Measurements from ENCODE around the gene NCBP2L. TPM values are rescaled to one million over a fixed set of nuclear protein-coding genes. Genes with fewer than 3 reads are reported as not detected.

Gene NCBP2L
- total RNA-seq, 1 donor from 2014 or later: not detected

DNA sequence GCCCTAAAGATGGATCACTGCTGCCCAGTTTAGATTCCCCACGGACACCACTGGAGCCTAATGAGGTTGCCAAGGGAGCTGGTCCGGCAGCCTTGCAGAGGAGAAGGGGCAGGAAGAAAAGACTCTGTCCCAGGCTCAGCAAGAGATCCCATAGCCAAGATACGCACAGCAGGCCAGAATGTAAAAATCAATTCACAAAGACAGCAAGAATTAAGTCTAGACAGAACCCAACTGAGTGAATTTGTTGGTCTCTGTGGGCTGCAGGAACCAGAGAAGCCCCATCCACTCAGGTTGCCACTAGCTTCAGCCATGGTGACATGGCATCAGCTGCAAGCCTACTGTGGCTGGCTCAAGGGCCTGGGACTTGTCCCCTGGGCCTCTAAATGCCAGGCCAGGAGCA, 24.8 kb upstream of the NCBP2L start:
- no peak for DNase-seq (ENCODE audit: low spot score)

DNA sequence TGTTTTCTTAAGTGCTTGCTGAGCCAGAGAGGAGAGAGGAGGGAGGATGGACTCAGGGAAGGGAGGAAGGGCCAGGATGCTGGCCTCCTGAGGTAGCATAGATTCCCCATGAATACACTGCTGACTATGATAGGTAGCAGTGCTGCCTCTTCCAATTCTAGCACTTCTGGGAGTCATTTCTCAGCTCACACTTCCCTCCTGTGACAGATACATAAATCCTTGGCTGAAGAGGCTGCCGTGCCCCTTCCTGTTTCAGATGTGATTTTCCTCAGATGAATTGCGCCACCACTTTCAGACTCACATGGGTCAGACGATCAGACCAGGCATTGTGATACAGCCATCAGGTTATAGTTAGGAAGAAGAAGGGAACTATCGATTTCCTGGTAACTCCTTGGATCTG, 24.3 kb upstream of the NCBP2L start:
- no peak for DNase-seq (ENCODE audit: low spot score)

DNA sequence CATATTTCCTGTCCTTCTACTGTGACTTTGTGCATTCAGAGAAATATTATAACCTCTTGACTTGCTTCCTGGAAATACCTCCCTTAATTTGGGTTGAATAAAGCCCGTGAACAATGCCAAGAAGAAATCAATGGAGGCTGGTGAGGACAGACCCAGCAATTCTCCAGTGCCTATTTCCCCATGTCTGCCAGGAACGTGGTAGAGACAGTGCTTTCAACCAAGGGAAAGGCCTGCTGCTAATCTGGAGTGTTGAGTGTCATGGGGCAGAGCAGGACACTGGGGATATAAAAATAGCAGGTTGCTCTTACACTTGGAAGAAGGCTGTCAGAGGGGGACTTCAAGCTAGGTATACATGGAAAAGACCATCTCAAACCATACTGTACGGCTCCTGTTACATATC, 21.8 kb upstream of the NCBP2L start:
- no peak for DNase-seq (ENCODE audit: low spot score)

DNA sequence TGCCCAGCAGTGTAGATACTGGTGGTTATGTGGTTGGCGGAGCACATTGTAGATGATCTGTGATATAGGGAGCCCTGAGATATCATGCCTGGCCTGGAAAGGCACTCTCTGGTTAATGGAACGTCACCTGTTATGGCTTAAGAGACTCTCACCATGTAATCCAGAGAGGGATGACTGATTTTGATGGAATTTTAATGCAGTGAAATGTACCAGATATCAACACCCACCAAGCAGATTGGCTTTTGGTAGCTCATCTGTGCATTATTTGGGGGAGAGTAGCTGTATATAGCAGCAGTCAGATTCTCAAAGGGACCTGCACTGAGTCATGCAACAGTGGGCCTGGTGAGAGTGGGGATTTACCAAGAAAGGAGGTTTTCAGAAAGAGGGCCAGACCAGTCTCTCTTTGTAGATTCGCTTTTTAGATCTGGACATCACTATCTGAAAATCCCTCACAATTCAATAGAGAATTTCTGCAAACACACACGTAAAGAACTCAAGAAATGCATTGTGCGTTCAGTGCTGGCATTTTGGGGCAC, 19.2 kb upstream of the NCBP2L start:
- no peak for DNase-seq (ENCODE audit: low spot score)

DNA sequence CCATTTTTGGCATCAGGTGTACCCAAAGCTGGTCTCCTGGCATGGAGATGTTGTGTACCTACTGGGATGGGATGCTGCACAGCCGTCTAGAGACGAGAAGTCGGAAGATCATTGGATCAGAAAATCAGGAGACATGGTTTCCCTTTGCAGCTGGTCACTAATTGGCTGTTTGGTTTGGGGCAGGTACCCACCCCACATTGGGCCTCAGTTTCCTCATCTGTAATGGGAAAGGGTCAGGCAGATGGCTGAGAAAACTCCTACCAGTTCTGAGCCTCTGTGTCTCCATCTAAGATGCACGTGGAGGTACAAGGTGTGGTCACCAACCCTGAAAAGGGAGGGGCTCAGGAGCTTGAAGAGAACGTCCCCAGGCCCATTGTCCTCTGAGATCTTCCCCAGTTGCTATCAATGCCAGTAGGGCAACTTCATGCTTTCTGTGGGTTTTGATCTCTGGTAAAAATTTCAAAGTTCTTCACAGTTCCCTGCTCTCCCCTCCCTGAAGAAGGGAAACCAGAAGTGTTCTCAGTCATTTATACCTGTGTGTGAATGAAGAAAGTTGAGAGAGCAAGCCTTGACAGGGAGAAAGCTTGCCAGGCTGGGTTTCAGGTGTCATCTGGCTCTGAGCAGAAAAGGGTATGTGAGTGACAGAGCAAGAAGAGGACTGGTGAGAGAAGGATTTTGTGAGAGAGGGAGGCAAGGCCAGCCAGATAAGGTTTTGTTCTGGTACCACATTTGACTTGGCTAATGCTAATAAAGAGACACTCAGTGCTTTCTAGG, 17.0 kb upstream of the NCBP2L start:
- no peak for DNase-seq (ENCODE audit: low spot score)

DNA sequence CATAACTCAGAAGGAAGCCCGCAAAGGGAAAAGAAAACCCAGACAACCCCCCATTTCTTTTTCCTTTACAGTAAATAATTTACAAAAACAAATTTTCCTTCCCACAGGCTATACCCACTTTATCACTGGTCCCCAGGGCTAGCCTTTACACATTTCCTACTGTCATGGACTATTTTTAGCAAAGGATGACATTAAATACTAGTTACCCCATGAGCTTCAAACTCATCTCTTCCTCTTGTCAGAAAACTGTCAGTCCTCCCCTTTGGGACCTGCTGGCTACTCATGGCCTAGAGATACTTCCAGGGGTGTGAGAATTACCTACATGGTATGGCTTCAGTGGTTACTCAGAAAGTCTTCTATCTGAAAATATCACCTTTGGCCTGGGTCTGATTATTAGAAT, 13.9 kb upstream of the NCBP2L start:
- no peak for DNase-seq (ENCODE audit: low spot score)

DNA sequence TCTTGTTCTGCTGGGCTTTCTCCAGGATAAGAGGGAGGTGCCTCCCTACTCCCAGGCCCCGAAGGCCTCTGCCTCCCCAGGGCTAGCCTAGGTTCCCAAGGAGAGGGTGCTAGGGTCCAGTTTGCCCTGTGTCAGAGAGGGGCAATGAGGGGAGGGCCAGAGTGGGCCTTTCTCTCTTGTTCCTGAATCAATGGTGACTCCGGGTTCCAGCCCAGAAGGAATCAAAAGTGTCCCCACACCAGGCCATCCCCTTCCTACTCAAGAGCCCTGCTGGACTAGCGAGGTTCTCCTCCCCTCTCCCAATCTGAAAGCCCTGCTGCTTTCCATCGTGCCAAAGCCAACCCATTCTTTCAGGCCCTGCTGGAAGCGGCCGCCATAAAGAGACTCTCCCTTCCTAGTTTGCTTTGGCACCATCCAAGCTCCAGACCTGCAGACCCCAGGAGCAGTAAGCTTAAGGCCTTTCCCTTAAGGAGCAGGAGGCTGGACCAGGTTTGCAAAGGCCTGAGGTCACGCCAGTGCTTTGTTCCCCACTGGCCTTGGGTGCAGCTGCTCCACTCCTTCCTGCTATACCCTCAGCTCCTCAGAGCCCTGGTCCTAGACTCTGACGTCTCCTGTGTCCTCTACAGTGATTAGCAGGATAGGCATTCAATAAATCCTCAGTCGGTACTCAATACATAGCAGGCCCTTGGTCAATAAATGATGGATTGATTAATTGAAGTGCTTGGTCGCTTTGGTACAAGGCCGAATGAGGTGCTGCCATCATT, 12.5 kb upstream of the NCBP2L start:
- no peak for DNase-seq (ENCODE audit: low spot score)

DNA sequence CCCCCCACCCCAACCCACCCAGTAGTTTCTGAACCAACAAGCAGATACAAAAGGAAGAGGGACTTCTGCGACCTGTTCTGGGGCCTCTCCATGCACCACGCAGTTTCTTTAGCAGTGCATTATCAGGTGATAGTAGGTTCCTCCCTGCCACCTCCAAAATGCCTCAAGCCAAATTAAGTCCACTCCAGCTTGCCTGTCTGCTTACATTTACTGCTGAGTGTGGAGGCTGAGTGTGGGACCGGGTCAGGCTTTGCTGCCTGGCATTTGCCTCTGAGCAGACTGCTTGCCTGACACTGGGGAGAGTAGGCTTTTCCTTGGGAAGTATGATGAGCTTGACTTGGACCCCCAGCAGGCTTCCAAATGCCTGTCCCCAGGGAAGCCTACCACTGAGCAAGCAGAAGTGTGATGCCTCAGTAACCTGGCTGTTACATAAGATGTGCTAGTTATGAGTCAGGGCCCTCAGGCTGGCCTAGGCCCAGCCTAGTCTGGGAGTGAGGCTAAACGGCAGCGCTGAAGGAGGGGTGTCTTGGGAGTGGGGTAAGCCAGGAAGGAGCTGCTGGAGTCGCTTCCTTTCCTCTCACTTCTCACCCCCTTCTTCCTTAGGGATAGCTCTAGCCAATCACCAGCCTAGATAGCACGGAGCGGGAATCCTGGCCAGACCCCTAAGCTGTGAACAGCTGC, 10.9 kb upstream of the NCBP2L start:
- no peak for DNase-seq (ENCODE audit: low spot score)

DNA sequence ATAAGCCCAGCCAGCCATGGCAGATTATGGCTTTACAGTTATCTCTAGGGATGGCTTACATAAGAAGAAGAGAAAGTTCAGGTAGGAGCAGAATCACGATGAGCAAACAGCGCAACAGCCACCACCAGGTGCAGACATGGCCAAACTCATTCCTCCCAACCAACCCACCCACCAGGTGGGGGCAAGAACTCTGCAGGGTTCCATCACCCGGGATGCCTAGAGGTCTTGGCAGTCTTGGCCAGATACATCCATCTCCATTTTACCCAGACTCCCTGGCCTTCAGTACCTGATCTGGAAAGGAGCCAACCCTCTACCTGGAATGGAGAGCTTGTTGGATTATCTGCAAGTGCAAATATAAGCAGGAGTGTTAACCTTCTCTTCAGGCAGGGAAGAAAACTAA, 9.5 kb upstream of the NCBP2L start:
- DNase-seq (ENCODE audit: low spot score): no peak

DNA sequence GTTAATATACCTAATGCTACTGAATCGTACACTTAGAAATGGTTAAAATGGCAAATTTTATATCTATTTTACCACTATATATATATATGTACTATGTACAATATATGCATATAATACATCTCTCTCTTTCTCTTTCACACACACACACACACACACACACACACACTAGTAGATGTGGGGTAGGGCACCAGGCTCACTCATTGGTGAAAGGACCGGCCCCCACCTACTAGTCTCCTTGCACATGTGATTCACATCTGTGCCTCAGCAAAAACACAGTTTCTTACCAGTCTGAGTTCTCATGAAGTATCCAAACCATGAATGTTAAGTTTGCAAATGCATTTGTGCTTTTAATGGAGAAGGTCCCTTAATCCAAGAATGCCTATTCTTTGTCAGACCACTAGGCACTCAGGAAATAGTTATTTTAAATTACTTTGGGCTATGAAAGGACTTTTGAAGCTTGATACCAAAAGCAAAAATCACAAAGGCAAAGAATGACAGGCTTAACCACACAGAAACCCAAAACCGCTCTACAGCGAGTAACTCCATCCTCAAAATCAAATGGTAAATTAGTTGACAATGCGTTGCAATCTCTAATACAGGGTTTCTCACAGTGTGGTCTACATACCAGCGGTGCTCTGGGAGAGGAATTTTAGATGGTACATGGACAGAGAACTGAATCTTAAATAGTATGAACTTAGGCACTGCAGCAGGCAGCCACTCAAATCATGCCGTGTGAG, 7.8 kb upstream of the NCBP2L start:
- no peak for DNase-seq (ENCODE audit: low spot score)

DNA sequence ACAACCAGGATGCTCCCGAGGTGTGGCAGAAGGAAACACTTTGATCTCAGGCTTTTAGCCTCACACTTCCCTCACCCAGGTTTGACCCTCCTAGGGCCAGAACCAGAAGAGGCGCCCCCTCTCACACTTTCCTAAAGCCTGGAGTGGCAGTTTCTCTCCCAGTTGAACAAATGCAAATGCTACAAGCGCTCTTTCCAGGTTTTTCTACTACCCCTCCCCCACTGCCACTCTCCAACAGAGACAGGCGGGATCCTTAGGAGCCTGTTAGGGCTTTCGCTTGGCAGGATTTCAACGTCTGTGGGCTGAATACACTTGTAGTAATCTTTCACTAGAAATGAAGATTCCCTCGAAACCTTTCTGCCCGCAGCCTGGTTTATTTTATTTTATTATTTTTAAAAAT, 4.3 kb upstream of the NCBP2L start:
- DNase-seq (ENCODE audit: low spot score): no peak

DNA sequence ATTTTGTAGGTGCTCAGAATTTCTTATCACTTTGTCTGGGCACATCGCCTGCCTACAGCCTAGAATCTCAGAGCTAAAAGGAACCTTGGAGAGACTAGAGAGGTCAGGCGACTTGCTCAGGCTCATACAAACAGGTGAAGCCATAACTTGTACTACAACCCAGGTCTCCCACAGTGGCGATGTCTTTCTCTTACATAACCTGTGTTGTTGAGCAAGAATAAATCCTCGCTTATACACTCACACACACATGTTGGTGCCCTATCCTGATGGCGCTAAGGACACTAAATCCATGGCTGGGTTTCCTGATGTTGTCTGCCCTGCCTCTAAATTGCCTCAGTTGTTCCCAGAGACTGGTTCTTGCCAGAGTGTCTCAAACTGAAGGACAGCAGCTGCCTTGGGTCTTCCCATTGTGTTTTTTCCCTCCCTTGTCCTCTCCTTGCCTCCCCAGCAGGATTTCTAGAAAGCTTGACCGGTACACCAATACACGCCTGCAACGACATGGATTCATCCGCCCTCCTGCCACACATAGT, 3.6 kb upstream of the NCBP2L start:
- DNase-seq (ENCODE audit: low spot score): no peak

DNA sequence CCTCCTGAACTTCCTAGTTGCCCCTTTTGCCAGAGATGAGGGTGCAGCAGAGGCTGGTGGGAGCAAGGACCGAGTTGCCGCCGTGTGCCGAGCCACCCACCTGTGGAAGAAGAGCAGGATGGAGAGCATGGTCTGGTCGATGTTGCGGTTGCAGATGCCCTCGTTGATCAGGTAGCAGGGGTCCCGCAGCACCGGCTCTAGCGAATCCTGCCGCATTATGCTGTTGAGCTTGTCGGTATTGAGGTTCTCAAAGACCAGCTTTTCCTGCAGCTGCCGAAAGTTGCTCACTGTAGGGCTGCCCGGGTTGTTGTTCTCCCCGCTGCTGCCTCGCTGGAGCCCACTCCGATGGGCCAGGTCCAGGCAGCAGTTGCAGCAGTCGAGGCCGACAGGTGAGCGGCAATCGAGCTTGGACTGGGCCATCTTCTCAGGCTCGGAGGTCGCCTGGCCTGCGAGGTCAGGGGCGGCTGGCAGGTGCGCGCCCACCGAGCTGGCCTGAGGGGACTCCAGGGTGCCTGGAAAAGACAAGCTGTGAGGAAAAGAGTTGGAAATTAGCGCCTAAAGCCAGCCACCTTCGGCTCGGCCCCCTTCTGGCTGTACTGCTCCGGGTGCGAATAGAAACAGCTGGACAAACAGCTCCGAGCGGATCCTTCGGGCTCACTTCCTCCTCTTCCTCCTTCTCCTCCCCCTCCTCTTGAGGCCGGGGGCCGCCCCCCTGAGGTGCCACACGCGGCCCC, 2.4 kb upstream of the NCBP2L start:
- DNase-seq (ENCODE audit: low spot score): no peak

DNA sequence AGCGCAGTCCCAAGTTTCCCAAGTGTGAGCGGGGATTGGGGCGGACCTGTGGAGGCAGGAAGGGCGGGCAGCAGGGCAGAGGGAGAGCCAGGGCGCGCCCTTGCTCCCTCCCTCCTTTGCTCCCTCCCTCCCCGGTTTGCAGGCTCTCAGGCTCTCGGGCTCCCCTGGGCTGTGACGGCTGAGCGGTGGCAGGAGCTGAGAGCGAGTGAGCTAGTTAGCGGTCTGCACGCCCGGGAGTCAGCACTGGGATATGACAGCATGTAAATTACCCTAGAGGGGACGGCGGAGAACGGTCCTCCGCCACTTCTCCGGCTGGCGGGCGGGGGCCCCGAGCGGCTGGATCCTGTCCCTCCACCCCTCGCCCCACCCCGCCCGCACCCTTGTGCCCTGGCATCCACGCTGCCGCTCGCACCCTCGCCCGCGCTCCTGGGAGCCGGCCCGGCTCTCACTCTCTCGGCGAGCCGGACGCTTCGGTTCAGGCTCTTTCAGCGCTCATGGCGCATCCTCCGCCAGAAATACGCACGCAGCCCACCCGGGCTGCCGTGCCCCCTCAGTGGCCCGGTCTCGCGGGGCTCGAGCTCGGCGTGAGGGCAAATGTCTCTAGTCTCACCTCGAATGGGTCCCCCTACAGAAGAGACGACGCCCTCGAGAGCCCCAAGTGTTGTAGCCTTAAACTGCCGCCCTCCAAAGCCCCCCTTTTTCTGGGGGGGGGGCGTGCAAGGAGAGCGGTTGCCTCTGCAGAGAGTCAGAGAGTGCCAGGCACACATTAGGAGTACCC, 1.6 kb upstream of the NCBP2L start, which contains the start of gene TSC22D3:
TSC22D3 (minus strand) TSS at position 54 of the 778 bp plus-strand sequence. CDS start 368 bp downstream, outside the sequence.
- peak; percentile 83 for DNase-seq (ENCODE audit: low spot score)

DNA sequence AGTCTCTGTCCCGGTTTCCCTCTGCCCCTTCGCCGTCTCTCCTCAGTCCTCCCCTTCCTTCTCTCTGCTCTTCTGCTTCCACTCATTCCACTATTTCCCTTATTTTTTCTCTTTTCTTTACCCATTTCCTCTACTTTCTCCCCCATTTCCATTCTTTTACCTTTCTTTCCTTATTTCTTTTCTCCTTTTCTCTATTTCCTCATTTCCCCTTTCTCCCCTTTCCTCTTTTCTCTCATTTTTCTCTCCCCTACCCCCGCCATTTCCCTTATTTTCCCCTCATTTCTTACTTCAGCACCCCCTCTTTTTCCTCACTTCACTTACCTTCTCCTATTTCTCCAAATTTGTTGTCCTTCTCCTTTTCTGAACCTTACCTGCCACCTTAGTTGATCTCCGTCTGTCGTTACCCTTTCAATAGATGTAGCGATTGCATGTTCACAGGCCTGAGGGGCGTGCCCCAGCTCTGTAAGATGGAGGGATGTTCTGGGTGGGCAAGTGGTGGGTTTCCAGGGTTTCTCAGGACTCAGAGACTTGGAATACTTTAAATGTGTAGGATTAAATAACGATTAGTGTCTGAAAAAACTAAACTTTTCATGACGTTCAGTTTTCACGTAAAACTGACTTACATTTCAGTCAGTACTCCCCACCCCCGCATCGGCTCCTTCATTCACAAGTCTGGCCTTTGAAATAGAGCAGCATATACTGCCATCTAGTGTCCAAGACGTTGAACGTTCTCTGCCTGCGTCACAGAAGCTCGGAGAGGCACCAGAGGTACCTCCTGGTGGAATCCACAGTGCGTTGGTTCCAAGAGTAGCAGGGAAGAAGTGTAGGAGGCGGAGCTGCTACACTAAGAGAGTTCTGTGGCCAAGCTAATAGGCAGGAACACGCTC, 641 bp upstream of the NCBP2L start:
- DNase-seq (ENCODE audit: low spot score): peak; percentile 84

DNA sequence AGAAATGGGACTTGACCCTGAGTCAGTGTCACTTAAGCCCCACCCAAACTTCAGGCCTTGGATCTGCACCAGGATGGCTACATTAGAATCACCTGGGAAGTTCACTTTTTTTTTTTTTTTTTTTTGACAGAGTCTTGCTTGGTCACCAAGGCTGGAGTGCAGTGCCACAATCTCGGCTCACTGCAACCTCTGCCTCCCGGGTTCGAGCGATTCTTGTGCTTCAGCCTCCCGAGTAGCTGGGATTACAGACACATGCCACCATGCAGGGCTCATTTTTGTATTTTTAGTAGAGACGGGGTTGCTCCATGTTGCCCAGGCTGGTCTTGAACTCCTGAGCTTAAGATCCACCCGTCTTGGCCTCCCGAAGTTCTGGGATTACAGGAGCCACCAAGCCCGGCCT, 3.0 kb downstream of the NCBP2L start:
- no peak for DNase-seq (ENCODE audit: low spot score)

DNA sequence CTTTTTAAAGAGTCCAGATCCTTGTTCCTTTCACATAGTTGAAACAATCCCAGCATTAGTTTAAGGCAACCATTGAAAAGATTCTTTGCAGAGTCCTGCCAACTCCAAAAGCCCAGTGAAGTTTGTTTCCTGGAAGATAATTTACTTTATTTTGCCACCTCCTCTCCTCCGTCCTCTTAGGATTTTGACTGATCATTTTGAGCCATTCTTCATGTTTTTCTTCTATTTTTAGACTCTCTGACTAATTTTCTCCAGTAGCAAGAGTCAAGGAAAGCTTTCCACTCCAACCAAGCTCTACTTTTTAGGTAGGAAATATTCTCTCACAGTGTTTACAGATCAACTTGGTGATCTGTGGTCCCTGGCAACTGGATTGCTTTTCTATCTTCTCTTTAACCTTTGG, 10.3 kb downstream of the NCBP2L start:
- no peak for DNase-seq (ENCODE audit: low spot score)

DNA sequence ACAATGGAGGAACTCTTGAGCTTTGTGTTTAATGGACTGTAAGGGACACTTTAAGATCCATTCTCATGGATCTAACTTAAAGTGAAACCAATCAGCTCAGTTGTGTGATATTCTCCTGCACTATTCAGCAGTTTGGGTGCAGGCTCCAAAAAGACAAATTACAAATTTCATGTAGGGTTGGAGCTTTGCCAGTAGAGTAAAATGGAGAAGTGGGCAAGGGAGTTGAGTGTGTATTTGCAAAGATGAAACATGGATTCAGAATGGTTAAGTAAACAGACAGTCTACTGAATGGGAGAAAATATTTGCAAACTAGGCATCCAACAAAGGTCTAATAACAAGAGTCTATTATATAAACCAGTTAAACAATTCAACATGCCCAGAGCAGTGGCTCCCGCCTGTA, 26.9 kb downstream of the NCBP2L start:
- DNase-seq (ENCODE audit: low spot score): no peak

DNA sequence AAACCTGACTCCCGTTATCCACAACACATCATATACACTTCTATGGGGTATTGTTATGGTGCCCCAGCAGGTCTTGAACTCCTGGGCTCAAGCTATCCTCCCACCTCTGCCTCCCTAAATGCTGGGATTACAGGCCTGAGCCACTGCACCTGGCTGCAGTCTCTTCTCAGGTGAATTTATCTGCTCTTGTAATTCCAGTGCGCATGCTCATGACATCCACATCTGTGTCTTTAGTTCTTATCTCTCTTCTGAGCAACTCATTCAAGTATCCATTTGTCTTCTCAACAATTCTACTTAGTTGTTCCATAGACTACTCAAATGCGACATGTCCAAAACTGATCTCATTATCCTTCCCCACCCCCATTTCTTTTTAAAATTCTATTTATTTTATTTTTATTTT, 27.6 kb downstream of the NCBP2L start:
- DNase-seq (ENCODE audit: low spot score): no peak

All from ureter (tissue), 1 donor.